ENCODE measurements around the gene SLC6A19.

DNA sequence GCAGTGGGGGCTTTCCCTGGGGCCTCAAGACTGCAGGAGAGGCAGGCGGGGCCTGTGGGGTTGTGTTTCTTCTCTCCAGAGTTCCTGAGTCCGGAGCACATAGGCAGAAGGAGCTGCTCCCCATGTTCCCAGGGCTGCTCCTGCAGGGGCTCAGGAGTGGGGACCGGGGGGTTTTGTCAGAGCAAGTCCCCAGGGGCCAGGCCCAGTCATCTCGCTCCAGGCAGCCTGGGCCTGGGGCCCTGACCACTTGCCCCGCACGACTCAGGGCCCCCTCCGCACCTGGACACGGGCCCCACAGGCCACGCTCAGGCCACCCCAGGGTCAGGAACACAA lies 22.0 kb upstream of the SLC6A19 start:
- no peak for TF ChIP-seq CTCF (IDR thresholded peaks at IDR 0.05)
- no peak for TF ChIP-seq POLR2AphosphoS5 (IDR thresholded peaks at IDR 0.05)
- no peak for TF ChIP-seq POLR2A (IDR thresholded peaks at IDR 0.05)
